K562 (cell line): Measurements from ENCODE around the gene TMA7B.

ENCODE experiments used
- NCOA2 ChIP-seq, 2 experiments: fragments of 450-650 bp; IDR thresholded peaks; 2 replicates each; pipeline ENCODE4 v1.6.1; 2018; ENCODE audit warnings: mild to moderate bottlenecking in 2 of 2, moderate library complexity in 1 of 2; ENCODE audit not compliant: partially characterized antibody in 2 of 2
- NFE2L1 ChIP-seq: fragments of 450-650 bp; IDR thresholded peaks from 2 replicates; pipeline ENCODE4 v1.6.1; 2016; ENCODE audit warnings: missing genetic modification characterization, low read depth, mild to moderate bottlenecking, missing compliant biosample characterization, moderate library complexity, borderline replicate concordance
- SMC3 ChIP-seq: conservative IDR thresholded peaks from 2 replicates; pipeline ENCODE4 v1.6.1; 2011; ENCODE audit warnings: low read depth, low read length, improper control_type of control experiment; ENCODE audit not compliant: insufficient read depth

- TF ChIP-seq SMC3 (no peak), NFE2L1 (tag) (no peak), NCOA2 (IDR thresholded peaks at IDR 0.05; ENCODE audit: partially characterized antibody in 2 of 2) (peak; percentile 47 to 67)
Measured at GRCh38 chr22:39920134-39920743, 40.0 kb upstream of the TMA7B start.
